GM23248 (cell line): ENCODE measurements around the gene RNFT1. TPM values are rescaled to one million over a fixed set of nuclear protein-coding genes. Genes with fewer than 3 reads are reported as not detected.
"Not testable (repeated sequence)": the region's sequence is repeated elsewhere in the genome, so short reads cannot be mapped to it uniquely, and the experiment has no call there.

Source experiments
- DNase-seq: peaks from one replicate; pipeline ENCODE4 v3.0.0-alpha.2; 2015
- H2AFZ ChIP-seq: fragments of 200-600 bp; sonication (generic); 2 replicates; pipeline ENCODE4 v1.6.1; 2016; ENCODE audit warnings: antibody characterized with exemption
- H3F3A ChIP-seq: fragments of 200-600 bp; sonication (generic); 2 replicates; pipeline ENCODE4 v1.6.1; 2016; ENCODE audit warnings: mild to moderate bottlenecking, antibody characterized with exemption, mixed run types; ENCODE audit not compliant: insufficient read depth
- H3K27ac ChIP-seq: fragments of 200-600 bp; sonication (generic); 2 replicates; pipeline ENCODE4 v1.5.1; 2016; ENCODE audit warnings: mild to moderate bottlenecking
- H3K27me3 ChIP-seq: fragments of 200-600 bp; sonication (generic); replicated peaks from 2 replicates; pipeline ENCODE4 v1.6.1; 2016; ENCODE audit warnings: mild to moderate bottlenecking; ENCODE audit not compliant: insufficient read depth
- H3K36me3 ChIP-seq: fragments of 200-600 bp; sonication (generic); 2 replicates; pipeline ENCODE4 v1.6.1; 2016; ENCODE audit warnings: low read depth, mild to moderate bottlenecking
- H3K4me1 ChIP-seq: fragments of 200-600 bp; sonication (generic); 2 replicates; pipeline ENCODE4 v1.6.1; 2016; ENCODE audit warnings: mild to moderate bottlenecking; ENCODE audit not compliant: insufficient read depth
- H3K4me2 ChIP-seq: fragments of 200-600 bp; sonication (generic); one replicate; pipeline ENCODE4 v1.6.1; 2016; ENCODE audit warnings: mild to moderate bottlenecking; ENCODE audit not compliant: unreplicated experiment
- H3K4me3 ChIP-seq: fragments of 200-600 bp; sonication (generic); 2 replicates; pipeline ENCODE4 v1.5.1; 2016; ENCODE audit warnings: mild to moderate bottlenecking
- H3K79me2 ChIP-seq: fragments of 200-600 bp; sonication (generic); 2 replicates; pipeline ENCODE4 v1.6.1; 2016; ENCODE audit warnings: mild to moderate bottlenecking; ENCODE audit not compliant: insufficient read depth
- H3K9ac ChIP-seq: fragments of 200-600 bp; sonication (generic); 2 replicates; pipeline ENCODE4 v1.6.1; 2016; ENCODE audit warnings: mild to moderate bottlenecking
- H3K9me2 ChIP-seq: fragments of 200-600 bp; sonication (generic); 2 replicates; pipeline ENCODE4 v1.6.1; 2016; ENCODE audit warnings: mixed run types, mild to moderate bottlenecking, moderate library complexity; ENCODE audit not compliant: insufficient read depth
- H3K9me3 ChIP-seq: fragments of 200-600 bp; sonication (generic); one replicate; pipeline ENCODE4 v1.6.1; 2017; ENCODE audit warnings: low read depth
- H4K20me1 ChIP-seq: fragments of 200-600 bp; sonication (generic); 2 replicates; pipeline ENCODE4 v1.6.0; 2016; ENCODE audit not compliant: insufficient read depth
- EZH2 ChIP-seq: fragments of 200-600 bp; sonication (generic); IDR thresholded peaks from 2 replicates; pipeline ENCODE4 v1.6.1; 2018; ENCODE audit warnings: antibody characterized with exemption, mild to moderate bottlenecking; ENCODE audit not compliant: insufficient read depth, poor library complexity, severe bottlenecking
- EZH2phosphoT487 ChIP-seq: fragments of 200-600 bp; sonication (generic); IDR thresholded peaks from 2 replicates; pipeline ENCODE4 v1.6.1; 2018; ENCODE audit warnings: antibody characterized with exemption, moderate library complexity, mild to moderate bottlenecking, low read depth; ENCODE audit not compliant: insufficient read depth
- WGBS, 2 experiments: methylation state at CpG; one replicate each; pipeline ENCODE4 v1.1.6; 2015 to 2017; ENCODE audit warnings: low lambda C conversion rate in 2 of 2, low coverage in 1 of 2; ENCODE audit errors: missing lambda C conversion rate in 2 of 2; 5-methylcytosine and 5-hydroxymethylcytosine counted together
- in situ Hi-C: fragments of 300-500 bp; cut with MboI; formaldehyde crosslinking; loops from 2 replicates; pipeline ENCODE4 v1.15.0; 2020
- polyA plus RNA-seq: library from polyadenylated mRNA; unstranded; fragments of >200 nt; fragmentation: Nextera tagmentation; extraction: Ambion mirVana; gene quantifications from 2 replicates; pipeline ENCODE4 v1.2.1, GENCODE V29; 2016
- total RNA-seq: library from RNA; depleted of rRNA; stranded (reverse); fragments of >200 nt; shearing (Covaris generic); gene quantifications from 2 replicates; pipeline ENCODE4 v1.2.3, GENCODE V29; 2014

The RNFT1 gene
- total and polyA plus RNA-seq, 2 experiments from 2014 or later: 23.4 to 29.1 TPM

DNA sequence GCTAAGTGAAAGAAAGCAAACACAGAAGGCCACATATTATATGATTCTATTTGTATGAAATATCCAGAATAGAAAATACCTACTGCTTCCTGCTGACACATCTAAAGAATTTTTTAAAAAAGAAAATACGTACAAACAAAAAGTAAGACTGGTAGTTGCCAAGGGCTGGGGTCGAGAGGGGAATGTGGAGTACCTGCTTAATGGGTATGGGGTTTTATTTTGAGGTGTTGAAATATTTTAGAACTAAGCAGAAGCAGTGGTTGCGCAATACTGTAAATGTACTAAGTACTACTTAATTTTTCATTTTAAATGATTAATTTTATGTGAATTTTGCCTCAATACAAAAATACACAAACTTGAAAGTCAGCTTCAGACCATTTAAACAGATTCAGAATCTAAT is 32.1 kb upstream of the RNFT1 start:
- H2AFZ ChIP-seq, DNase-seq, H3K9me3 ChIP-seq, H3K27ac ChIP-seq, H4K20me1 ChIP-seq, H3K9me2 ChIP-seq, in situ Hi-C loops, H3K27me3 ChIP-seq, H3K4me2 ChIP-seq, H3K4me1 ChIP-seq, H3K79me2 ChIP-seq, H3F3A ChIP-seq, H3K4me3 ChIP-seq, H3K36me3 ChIP-seq, H3K9ac ChIP-seq: not testable (repeated sequence)
- WGBS, 2 experiments: 49 to 56% methylated on average over 3 of the region's 3 CpGs

DNA sequence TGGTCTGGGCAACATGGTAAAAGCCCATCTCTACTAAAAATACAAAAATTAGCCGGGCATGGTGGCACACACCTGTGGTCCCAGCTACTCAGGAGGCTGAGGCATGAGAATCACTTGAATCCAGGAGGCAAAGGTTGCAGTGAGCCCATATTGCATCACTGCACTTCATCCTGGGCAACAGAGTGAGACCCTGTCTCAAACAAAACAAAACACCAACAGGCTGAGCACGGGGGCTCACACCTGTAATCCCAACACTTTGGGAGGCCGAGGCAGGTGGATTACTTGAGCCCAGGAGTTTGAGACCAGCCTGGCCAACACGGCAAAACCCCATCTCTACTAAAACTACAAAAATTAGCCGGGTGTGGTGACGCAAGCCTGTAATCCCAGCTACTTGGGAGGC is 10.6 kb upstream of the RNFT1 start:
- WGBS, 2 experiments: 60 to 70% methylated on average over 4 to 6 of the region's 6 CpGs
- H3K36me3 ChIP-seq, in situ Hi-C loops, H3K27ac ChIP-seq, H3K27me3 ChIP-seq, H3K9me2 ChIP-seq, H3F3A ChIP-seq, H3K4me3 ChIP-seq, DNase-seq, H4K20me1 ChIP-seq, H3K4me1 ChIP-seq, H3K9ac ChIP-seq, H3K9me3 ChIP-seq, H2AFZ ChIP-seq, H3K79me2 ChIP-seq, H3K4me2 ChIP-seq: not testable (repeated sequence)

GRCh38 chr17:59973483-59973882 is 8.9 kb upstream of the RNFT1 start:
- H3K9me3 ChIP-seq, H4K20me1 ChIP-seq, H3K36me3 ChIP-seq, H3K4me1 ChIP-seq, H3K4me2 ChIP-seq, H3K4me3 ChIP-seq, DNase-seq, H3K27me3 ChIP-seq, H2AFZ ChIP-seq, H3K27ac ChIP-seq, H3K9ac ChIP-seq, in situ Hi-C loops, H3K9me2 ChIP-seq, H3K79me2 ChIP-seq, H3F3A ChIP-seq: not testable (repeated sequence)
- WGBS, 2 experiments: 82 to 87% methylated on average over 8 of the region's 8 CpGs

- no peaks in the 10 kb centered on the region for H3K9me3 ChIP-seq
- no peak overlapping the region for H2AFZ ChIP-seq
- no peaks in the 10 kb centered on the region for H4K20me1 ChIP-seq
- H3K27me3 ChIP-seq: no peaks in the 10 kb centered on the region
- no peak overlapping the region for H3K9ac ChIP-seq
- peak; percentile 3 for DNase-seq
- H3K4me1 ChIP-seq: no peaks in the 10 kb centered on the region
- no peak overlapping the region for H3K4me2 ChIP-seq
- in situ Hi-C loops: no loop called here
- H3K4me3 ChIP-seq: no peak overlapping the region
- no peaks in the 10 kb centered on the region for H3K79me2 ChIP-seq
- TF ChIP-seq EZH2phosphoT487 (no peak), EZH2 (no peak)
- no peaks in the 10 kb centered on the region for H3F3A ChIP-seq
- no peaks in the 10 kb centered on the region for H3K36me3 ChIP-seq
- 63 to 71% methylated on average over 1 of the region's 1 CpG for WGBS, 2 experiments
- no peaks in the 10 kb centered on the region for H3K9me2 ChIP-seq
- no peak overlapping the region for H3K27ac ChIP-seq
Observed at GRCh38 chr17:59972778-59973177, 8.2 kb upstream of the RNFT1 start.

- H4K20me1 ChIP-seq, H3K9ac ChIP-seq, H3K4me2 ChIP-seq, H3K36me3 ChIP-seq, H3K27ac ChIP-seq, H3K79me2 ChIP-seq, H3K4me3 ChIP-seq, H3K9me2 ChIP-seq, H2AFZ ChIP-seq, H3K27me3 ChIP-seq, H3K9me3 ChIP-seq, H3K4me1 ChIP-seq, DNase-seq, in situ Hi-C loops, H3F3A ChIP-seq: not testable (repeated sequence)
- WGBS, 2 experiments: 77 to 97% methylated on average over 2 of the region's 2 CpGs
Observed at GRCh38 chr17:59971771-59972170, 7.2 kb upstream of the RNFT1 start.
